Lung (tissue), 12 donors: ENCODE measurements around the gene ADGRL1. TPM values are rescaled to one million over a fixed set of nuclear protein-coding genes. Genes with fewer than 3 reads are reported as not detected.

Experiments used
- ATAC-seq: fragments of 200-7000 bp; cut with Tn5 transposase; one replicate; pipeline ENCODE4 v1.9.1; 2020; ENCODE audit warnings: moderate number of reproducible peaks; ENCODE audit not compliant: insufficient read depth, low FRiP score
- DNase-seq, 3 donors: peaks; one replicate each; pipeline ENCODE4 v3.0.0-alpha.2; 2013 to 2017
- H3K27ac ChIP-seq, 2 donors: one replicate each; pipeline ENCODE4 v1.5.1; 2013; ENCODE audit warnings: mild to moderate bottlenecking in 2 of 2, moderate library complexity in 2 of 2, control low read depth in 1 of 2, inconsistent platforms in 1 of 2, low read depth in 1 of 2, low read length in 1 of 2
- H3K27me3 ChIP-seq, 3 donors: one replicate each; pipeline ENCODE4 v1.5.1; 2013; ENCODE audit warnings: low read length in 2 of 3; ENCODE audit not compliant: control insufficient read depth in 3 of 3, insufficient read depth in 3 of 3
- H3K36me3 ChIP-seq, 4 donors: one replicate each; pipeline ENCODE4 v1.5.1; 2013; ENCODE audit warnings: low read length in 4 of 4, mild to moderate bottlenecking in 1 of 4, moderate library complexity in 1 of 4; ENCODE audit not compliant: control insufficient read depth in 4 of 4, insufficient read depth in 4 of 4
- H3K4me1 ChIP-seq, 5 donors: one replicate each; pipeline ENCODE4 v1.5.1; 2013; ENCODE audit warnings: low read length in 5 of 5, mild to moderate bottlenecking in 2 of 5, moderate library complexity in 1 of 5; ENCODE audit not compliant: control insufficient read depth in 5 of 5, insufficient read depth in 5 of 5
- H3K4me3 ChIP-seq: one replicate; pipeline ENCODE4 v1.5.1; 2013; ENCODE audit warnings: mild to moderate bottlenecking, control low read depth, moderate library complexity
- H3K9ac ChIP-seq, 2 donors: one replicate each; pipeline ENCODE4 v1.5.1; 2013; ENCODE audit warnings: low read length in 2 of 2, control low read depth in 1 of 2; ENCODE audit not compliant: insufficient read depth in 1 of 2
- H3K9me3 ChIP-seq, 4 donors: one replicate each; pipeline ENCODE4 v1.5.1; 2013; ENCODE audit warnings: low read length in 3 of 4, mild to moderate bottlenecking in 1 of 4, moderate library complexity in 1 of 4; ENCODE audit not compliant: control insufficient read depth in 4 of 4, insufficient read depth in 3 of 4
- WGBS, 2 donors: extraction: QIAGEN DNeasy Blood & Tissue Kit; methylation state at CpG; one replicate each; pipeline ENCODE4 v1.1.7; 2013; 5-methylcytosine and 5-hydroxymethylcytosine counted together
- polyA plus RNA-seq, 2 donors: library from polyadenylated mRNA; stranded (reverse); fragments of 200-250 nt; gene quantifications; one replicate each; pipeline ENCODE4 v1.2.1, GENCODE V29; 2013
- total RNA-seq, 2 donors: library from RNA; depleted of rRNA in 1 of 2; stranded (reverse); fragments of >200 nt in 1 of 2; gene quantifications; one replicate each; pipeline ENCODE4 v1.2.1, GENCODE V29; 2014 to 2021
- TF ChIP-seq, protein P1 (sequence below): IDR thresholded peaks from 2 replicates; pipeline ENCODE4 v1.5.1; 2012; ENCODE audit warnings: mild to moderate bottlenecking; ENCODE audit errors: control extremely low read depth, extremely low read depth
- donor health status: control.
- donor health status: control.
- donor health status: Bipolar disorder and iron deficiency.
- donor health status: healthy.
- donor health status: DM: yes; HTN: yes; CAD: no.

ADGRL1 gene
- total and polyA plus RNA-seq, 4 donors, result 9.4 to 35.9 (median 19.3) TPM

DNA sequence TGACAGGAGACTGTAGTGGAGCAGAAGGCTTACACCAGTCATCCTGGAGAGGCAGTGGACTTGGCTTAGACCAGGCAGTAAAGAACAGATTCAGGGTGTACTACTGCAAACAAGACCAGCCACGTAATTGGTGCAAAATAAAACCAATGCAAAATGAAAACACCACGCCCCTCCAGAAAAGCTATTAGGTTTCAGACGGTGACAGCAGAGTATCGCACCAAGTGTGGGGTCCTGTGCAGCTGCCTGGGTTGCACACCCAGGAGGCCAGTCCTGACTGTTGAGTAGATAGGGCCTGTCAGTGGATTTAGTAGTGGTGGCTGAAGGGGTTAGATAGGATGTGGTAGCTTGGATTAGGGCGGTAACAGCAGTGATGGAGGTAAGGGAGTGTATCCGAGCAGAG, 83.0 kb downstream of the ADGRL1 start:
- TF ChIP-seq, protein P1, sequence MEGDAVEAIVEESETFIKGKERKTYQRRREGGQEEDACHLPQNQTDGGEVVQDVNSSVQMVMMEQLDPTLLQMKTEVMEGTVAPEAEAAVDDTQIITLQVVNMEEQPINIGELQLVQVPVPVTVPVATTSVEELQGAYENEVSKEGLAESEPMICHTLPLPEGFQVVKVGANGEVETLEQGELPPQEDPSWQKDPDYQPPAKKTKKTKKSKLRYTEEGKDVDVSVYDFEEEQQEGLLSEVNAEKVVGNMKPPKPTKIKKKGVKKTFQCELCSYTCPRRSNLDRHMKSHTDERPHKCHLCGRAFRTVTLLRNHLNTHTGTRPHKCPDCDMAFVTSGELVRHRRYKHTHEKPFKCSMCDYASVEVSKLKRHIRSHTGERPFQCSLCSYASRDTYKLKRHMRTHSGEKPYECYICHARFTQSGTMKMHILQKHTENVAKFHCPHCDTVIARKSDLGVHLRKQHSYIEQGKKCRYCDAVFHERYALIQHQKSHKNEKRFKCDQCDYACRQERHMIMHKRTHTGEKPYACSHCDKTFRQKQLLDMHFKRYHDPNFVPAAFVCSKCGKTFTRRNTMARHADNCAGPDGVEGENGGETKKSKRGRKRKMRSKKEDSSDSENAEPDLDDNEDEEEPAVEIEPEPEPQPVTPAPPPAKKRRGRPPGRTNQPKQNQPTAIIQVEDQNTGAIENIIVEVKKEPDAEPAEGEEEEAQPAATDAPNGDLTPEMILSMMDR, result no peak
- no peak for DNase-seq
- WGBS, 2 donors, result 95 to 96% methylated on average over 6 of the region's 6 CpGs

DNA sequence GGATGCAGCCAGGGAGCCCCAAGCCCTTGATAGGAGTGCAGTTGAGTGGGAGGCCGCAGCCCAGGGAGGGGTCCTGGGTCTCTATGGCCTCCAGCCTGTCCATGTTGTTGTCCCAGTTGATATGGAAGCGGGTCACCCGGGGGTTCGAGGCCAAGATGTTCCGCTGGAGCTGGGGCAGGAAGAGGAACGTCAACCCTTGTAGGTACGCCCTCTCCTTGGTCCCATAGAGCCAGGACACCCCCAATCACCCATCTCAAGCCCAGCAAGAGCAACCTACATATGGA, 85.5 kb downstream of the ADGRL1 start:
- 94% methylated on average over 7 of the region's 7 CpGs for WGBS, 2 donors
- Histone ChIP-seq H3K36me3 (peaks cover 0 to 3% (median 0%) of the 10 kb centered on the region in 4 donors), H3K27me3 (no peaks in the 10 kb centered on the region), H3K4me1 (peaks cover 4 to 29% (median 16%) of the 10 kb centered on the region in 5 donors), H3K4me3 (no peak overlapping the region), H3K27ac (peak overlapping the region in 1 of 2 donors; percentile 9), H3K9ac (no peak overlapping the region), H3K9me3 (no peaks in the 10 kb centered on the region)
- TF ChIP-seq, protein P1, result no peak
- ATAC-seq (no peak), DNase-seq (no peak)

More for the DNA sequence above, 83.0 kb downstream of the ADGRL1 start:
- peaks cover 0 to 3% (median 0%) of the 10 kb centered on the region in 4 donors for H3K36me3 ChIP-seq
- no peak overlapping the region for H3K4me3 ChIP-seq
- no peaks in the 10 kb centered on the region for H3K9me3 ChIP-seq
- no peaks in the 10 kb centered on the region for H3K27me3 ChIP-seq
- no peak overlapping the region for H3K27ac ChIP-seq
- no peak for ATAC-seq
- peaks cover 3 to 17% (median 9%) of the 10 kb centered on the region in 5 donors for H3K4me1 ChIP-seq
- H3K9ac ChIP-seq, result no peak overlapping the region

DNA sequence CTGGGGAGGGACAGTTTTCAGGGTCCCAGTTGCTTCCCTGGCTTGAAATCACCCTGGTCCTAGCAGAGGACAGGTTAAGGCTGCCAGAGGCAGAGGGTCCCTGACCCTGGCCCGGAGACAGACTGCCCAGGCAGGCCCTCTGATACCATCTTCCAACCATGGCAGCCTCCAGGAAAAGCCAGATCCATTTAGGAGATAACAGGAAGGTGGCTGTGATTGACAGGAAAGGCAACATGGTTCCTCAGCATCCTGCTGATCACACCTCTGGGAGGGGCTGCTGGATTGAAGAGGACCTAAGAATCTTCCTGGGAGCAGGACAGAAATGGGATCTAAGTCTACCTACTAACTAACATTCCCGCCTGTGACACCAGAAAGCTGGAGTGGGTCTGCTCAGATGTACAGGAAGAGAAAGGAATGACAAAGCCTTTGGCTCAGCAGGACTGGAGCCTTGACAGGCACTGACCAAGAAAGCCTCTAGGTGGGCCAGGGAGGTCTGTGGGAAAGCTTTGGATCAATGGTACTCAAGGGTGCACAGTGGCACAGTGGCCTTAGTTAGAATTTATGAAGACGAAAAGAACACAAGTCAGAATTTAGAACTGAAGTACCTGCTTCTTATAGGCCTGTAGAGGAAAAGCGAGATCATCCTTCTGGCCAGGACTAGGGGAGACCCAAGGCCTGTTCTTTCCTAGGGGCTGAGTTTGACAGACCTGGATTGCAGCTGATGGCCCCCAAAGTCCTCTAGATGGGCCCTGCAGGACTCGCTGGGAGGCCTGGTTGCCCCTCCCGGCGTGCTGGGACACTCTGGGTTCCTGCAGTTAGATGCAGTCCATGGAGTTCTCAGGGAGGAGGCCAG, 86.1 kb downstream of the ADGRL1 start:
- ATAC-seq, result no peak
- Histone ChIP-seq H3K9ac (no peak overlapping the region), H3K27me3 (no peaks in the 10 kb centered on the region), H3K4me1 (peaks cover 5 to 29% (median 17%) of the 10 kb centered on the region in 5 donors), H3K9me3 (no peaks in the 10 kb centered on the region), H3K36me3 (peaks cover 0 to 5% (median 0%) of the 10 kb centered on the region in 4 donors), H3K27ac (peak overlapping the region; percentile 95), H3K4me3 (no peak overlapping the region)
- TF ChIP-seq, protein P1, result no peak
- DNase-seq, result no peak
- 86 to 94% methylated on average over 7 of the region's 7 CpGs for WGBS, 2 donors
